GM12864 (cell line): ENCODE results near the gene C3orf85.

Experiments used
- DNase-seq: peaks from one replicate; pipeline ENCODE4 v3.0.0-alpha.2; 2011; ENCODE audit warnings: low read depth
- H3K4me3 ChIP-seq: 2 replicates; pipeline ENCODE4 v1.5.1; 2011; ENCODE audit warnings: mild to moderate bottlenecking, low read depth, low read length, control low read depth
- TF ChIP-seq, protein P1 (sequence below): IDR thresholded peaks from 2 replicates; pipeline ENCODE4 v1.5.1; 2011; ENCODE audit warnings: low read depth, mild to moderate bottlenecking, moderate library complexity, low read length, control low read depth, inconsistent platforms; ENCODE audit errors: missing control alignments

The C3orf85 gene

GRCh38 chr3:109188741-109189140 is 52.2 kb downstream of the C3orf85 start:
- H3K4me3 ChIP-seq = no peak overlapping the region
- no peak for DNase-seq
- TF ChIP-seq, protein P1, sequence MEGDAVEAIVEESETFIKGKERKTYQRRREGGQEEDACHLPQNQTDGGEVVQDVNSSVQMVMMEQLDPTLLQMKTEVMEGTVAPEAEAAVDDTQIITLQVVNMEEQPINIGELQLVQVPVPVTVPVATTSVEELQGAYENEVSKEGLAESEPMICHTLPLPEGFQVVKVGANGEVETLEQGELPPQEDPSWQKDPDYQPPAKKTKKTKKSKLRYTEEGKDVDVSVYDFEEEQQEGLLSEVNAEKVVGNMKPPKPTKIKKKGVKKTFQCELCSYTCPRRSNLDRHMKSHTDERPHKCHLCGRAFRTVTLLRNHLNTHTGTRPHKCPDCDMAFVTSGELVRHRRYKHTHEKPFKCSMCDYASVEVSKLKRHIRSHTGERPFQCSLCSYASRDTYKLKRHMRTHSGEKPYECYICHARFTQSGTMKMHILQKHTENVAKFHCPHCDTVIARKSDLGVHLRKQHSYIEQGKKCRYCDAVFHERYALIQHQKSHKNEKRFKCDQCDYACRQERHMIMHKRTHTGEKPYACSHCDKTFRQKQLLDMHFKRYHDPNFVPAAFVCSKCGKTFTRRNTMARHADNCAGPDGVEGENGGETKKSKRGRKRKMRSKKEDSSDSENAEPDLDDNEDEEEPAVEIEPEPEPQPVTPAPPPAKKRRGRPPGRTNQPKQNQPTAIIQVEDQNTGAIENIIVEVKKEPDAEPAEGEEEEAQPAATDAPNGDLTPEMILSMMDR = no peak

GRCh38 chr3:109191421-109191820 is 54.9 kb downstream of the C3orf85 start:
- TF ChIP-seq, protein P1 = no peak
- DNase-seq = no peak

DNA sequence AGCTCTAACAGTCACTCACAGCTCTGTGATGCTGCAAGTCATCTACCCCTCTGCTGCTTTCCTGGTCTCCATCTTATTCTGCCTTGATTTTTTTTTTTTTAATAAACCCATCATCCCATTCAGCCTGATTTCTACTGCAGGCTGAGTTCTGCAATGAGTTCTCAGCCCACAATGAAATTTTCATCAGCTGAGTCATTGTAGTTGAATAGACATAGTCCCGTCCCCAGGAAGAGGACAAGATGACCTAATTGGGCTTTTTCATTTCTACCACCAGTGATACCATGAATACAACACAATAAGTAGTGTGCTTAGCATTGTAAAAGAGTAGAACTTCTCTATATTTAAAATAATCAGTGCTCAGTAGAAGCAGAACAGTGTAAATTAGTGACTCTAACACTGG is 59.3 kb downstream of the C3orf85 start:
- no peak for DNase-seq
- TF ChIP-seq, protein P1 = no peak
- H3K4me3 ChIP-seq = no peak overlapping the region

More at GRCh38 chr3:109191421-109191820, 54.9 kb downstream of the C3orf85 start:
- no peak overlapping the region for H3K4me3 ChIP-seq
